GM21447 (cell line): ENCODE results near the gene PON1.

ENCODE experiments used
- ATAC-seq: cut with Tn5 transposase; IDR thresholded peaks from one replicate; pipeline ENCODE4 v1.9.1; 2021; ENCODE audit not compliant: unreplicated experiment

PON1 gene

GRCh38 chr7:95261895-95262415 lies 62.4 kb downstream of the PON1 start:
- no peak for ATAC-seq

DNA sequence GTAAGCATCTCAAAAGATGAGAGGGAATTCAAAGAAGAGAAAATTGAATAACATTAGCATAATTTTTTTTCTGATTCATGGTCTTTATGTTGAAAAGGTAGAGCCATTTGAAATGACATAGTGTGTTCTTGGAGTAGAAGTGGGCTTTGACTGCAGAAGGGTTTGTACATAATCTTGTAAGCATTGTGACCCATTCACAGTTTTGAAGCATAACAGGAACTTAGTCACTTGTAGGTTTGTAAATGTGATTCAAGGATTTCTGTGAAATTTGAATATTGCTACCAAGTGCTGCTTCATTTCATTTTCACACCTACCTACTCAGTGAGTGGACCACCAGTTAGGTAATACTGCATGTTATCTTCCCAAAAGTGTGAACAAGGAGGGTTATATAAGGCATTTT lies 68.6 kb downstream of the PON1 start:
- no peak for ATAC-seq

DNA sequence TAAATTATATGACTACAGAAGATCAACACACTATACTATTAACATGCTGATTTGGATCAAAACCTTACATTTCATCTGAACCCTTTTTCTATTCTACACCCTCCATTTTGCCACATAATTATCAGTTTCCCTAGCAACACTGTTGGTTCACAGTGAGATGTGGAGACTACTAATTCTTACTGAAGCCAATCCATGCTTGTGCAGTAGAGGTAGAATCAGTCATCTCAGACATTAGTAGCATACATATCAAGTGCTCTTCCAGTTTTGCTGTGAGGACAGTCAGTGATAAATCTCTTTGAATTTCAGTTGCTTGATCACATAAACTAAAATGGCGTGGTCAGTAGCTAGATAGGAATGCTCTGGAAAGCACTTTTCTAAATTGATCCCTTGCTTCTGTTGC lies 70.3 kb downstream of the PON1 start:
- ATAC-seq, result no peak

- ATAC-seq, result no peak
Measured at GRCh38 chr7:95251966-95252365, 72.4 kb downstream of the PON1 start.

DNA sequence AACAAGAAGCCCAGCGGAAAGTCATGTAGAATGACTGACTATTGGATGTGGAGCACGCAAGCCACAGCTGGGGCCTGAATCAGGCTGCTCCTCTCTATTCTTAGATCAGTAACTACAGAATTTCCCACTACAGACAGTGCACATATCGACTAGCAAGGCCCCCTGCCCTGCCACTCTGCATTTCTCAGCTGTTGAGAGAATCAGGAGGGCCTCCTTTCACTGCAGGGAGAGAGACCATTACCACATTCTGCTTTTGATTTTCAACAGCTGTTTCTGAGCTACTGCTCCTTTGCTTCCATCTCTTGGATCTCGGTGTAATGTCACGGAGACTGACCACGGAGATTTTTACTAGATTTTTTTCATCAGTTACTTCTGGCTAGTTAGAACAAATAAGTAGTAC lies 73.8 kb downstream of the PON1 start:
- ATAC-seq, result no peak
